BJ (cell line): ENCODE data around the gene FSTL5. TPM values are rescaled to one million over a fixed set of nuclear protein-coding genes. Genes with fewer than 3 reads are reported as not detected.

ENCODE experiments used
- CTCF ChIA-PET: fragments of 350-600 bp; formaldehyde crosslinking; extraction: SDS; loops from one replicate; lab custom pipeline; 2021; ENCODE audit warnings: antibody characterized with exemption, inconsistent platforms; lab: Yijun Ruan, JAX
- POLR2A ChIA-PET: fragments of 300-600 bp; sonication (Branson Sonifier 250); formaldehyde crosslinking; extraction: SDS; loops from one replicate; lab custom pipeline; 2021; ENCODE audit warnings: antibody characterized with exemption; lab: Charles Lee
- DNase-seq: peaks from one replicate; pipeline ENCODE4 v3.0.0-alpha.2; 2011; ENCODE audit warnings: low read depth
- H3K27me3 ChIP-seq: 2 replicates; pipeline ENCODE4 v1.6.0; 2011; ENCODE audit warnings: low read length; ENCODE audit not compliant: control insufficient read depth, insufficient read depth
- H3K36me3 ChIP-seq: 2 replicates; pipeline ENCODE4 v1.5.1; 2011; ENCODE audit warnings: low read length; ENCODE audit not compliant: control insufficient read depth, insufficient read depth
- H3K4me3 ChIP-seq: 2 replicates; pipeline ENCODE4 v1.5.1; 2011; ENCODE audit warnings: low read depth, mild to moderate bottlenecking, control low read depth, low read length
- CTCF ChIP-seq: IDR thresholded peaks from 2 replicates; pipeline ENCODE4 v1.5.1; 2011; ENCODE audit warnings: low read depth, mild to moderate bottlenecking, control low read depth, inconsistent platforms, low read length, moderate library complexity; ENCODE audit not compliant: insufficient read depth
- polyA plus RNA-seq: library from polyadenylated mRNA; depleted of rRNA; stranded (reverse); fragments of >200 nt; gene quantifications from 2 replicates; pipeline ENCODE4 v1.2.3, GENCODE V29; 2011

The FSTL5 gene
- polyA plus RNA-seq, 1 experiment: not detected

- Histone ChIP-seq H3K27me3 (no peaks in the 10 kb centered on the region), H3K36me3 (no peaks in the 10 kb centered on the region), H3K4me3 (no peak overlapping the region)
- DNase-seq: no peak
- ChIA-PET CTCF (no interaction called here), POLR2A (no interaction called here)
- TF ChIP-seq CTCF: no peak
Measured at GRCh38 chr4:161585011-161585410, 578.8 kb downstream of the FSTL5 start.

- TF ChIP-seq CTCF: no peak
- POLR2A ChIA-PET: no interaction called here
- CTCF ChIA-PET: no interaction called here
- no peaks in the 10 kb centered on the region for H3K36me3 ChIP-seq
- DNase-seq: no peak
- no peaks in the 10 kb centered on the region for H3K27me3 ChIP-seq
- no peak overlapping the region for H3K4me3 ChIP-seq
Measured at GRCh38 chr4:161583549-161583948, 580.3 kb downstream of the FSTL5 start.

- H3K4me3 ChIP-seq: no peak overlapping the region
- no peaks in the 10 kb centered on the region for H3K27me3 ChIP-seq
- peak; percentile 11 for DNase-seq
- no peaks in the 10 kb centered on the region for H3K36me3 ChIP-seq
- ChIA-PET POLR2A (no interaction called here), CTCF (interaction anchor here (0.7 to 1.4 kb wide), 2 partner anchors 9 to 19 kb away, joined by 3 read pairs; no protein-coding TSS in a partner anchor)
- no peak for TF ChIP-seq CTCF
Measured at GRCh38 chr4:161581262-161582230, 582.3 kb downstream of the FSTL5 start.

- CTCF ChIA-PET: interaction anchor here (0.7 kb wide), 1 partner anchor 671 kb away, joined by 3 read pairs; no protein-coding TSS in a partner anchor
- H3K4me3 ChIP-seq: peak overlapping the region; percentile 9; the same call in 1 of the 2 replicates
- H3K36me3 ChIP-seq: no peaks in the 10 kb centered on the region
- POLR2A ChIA-PET: no interaction called here
- no peak for TF ChIP-seq CTCF
- no peaks in the 10 kb centered on the region for H3K27me3 ChIP-seq
- peak; percentile 90 for DNase-seq
Measured at GRCh38 chr4:161577579-161578301, 586.1 kb downstream of the FSTL5 start.

- Histone ChIP-seq H3K36me3 (no peaks in the 10 kb centered on the region), H3K4me3 (no peak overlapping the region), H3K27me3 (no peaks in the 10 kb centered on the region)
- TF ChIP-seq CTCF: no peak
- ChIA-PET POLR2A (no interaction called here), CTCF (no interaction called here)
- DNase-seq: no peak
Measured at GRCh38 chr4:161573836-161574235, 590.0 kb downstream of the FSTL5 start.
